Glutamatergic neuron (in vitro differentiated cells): Measurements from ENCODE around the gene KRT86. TPM values are rescaled to one million over a fixed set of nuclear protein-coding genes. Genes with fewer than 3 reads are reported as not detected.

ENCODE experiments used
- DNase-seq: peaks from one replicate; pipeline ENCODE4 v3.0.0; 2022
- H3K27ac Mint-ChIP-seq: one replicate; pipeline ENCODE4 v1.8.0; 2020; ENCODE audit warnings: mild to moderate bottlenecking, mixed read lengths, inconsistent platforms; ENCODE audit not compliant: unreplicated experiment
- H3K27me3 Mint-ChIP-seq: one replicate; pipeline ENCODE4 v1.8.0; 2020; ENCODE audit warnings: mild to moderate bottlenecking, moderate library complexity, mixed read lengths, inconsistent platforms; ENCODE audit not compliant: unreplicated experiment
- H3K36me3 Mint-ChIP-seq: one replicate; pipeline ENCODE4 v1.8.0; 2020; ENCODE audit warnings: mild to moderate bottlenecking, mixed read lengths, inconsistent platforms; ENCODE audit not compliant: unreplicated experiment
- H3K4me1 Mint-ChIP-seq: one replicate; pipeline ENCODE4 v1.8.0; 2020; ENCODE audit warnings: mild to moderate bottlenecking, low read depth, mixed read lengths, inconsistent platforms; ENCODE audit not compliant: unreplicated experiment
- H3K4me3 Mint-ChIP-seq: one replicate; pipeline ENCODE4 v1.8.0; 2020; ENCODE audit warnings: mild to moderate bottlenecking, mixed read lengths, inconsistent platforms; ENCODE audit not compliant: unreplicated experiment
- H3K9me3 Mint-ChIP-seq: one replicate; pipeline ENCODE4 v1.8.0; 2020; ENCODE audit warnings: mild to moderate bottlenecking, moderate library complexity, mixed read lengths, inconsistent platforms; ENCODE audit not compliant: unreplicated experiment
- total RNA-seq: library from RNA; stranded (reverse); fragmentation: NEBNext Ultra II Directional; extraction: Animal tissue kit (Norgen Biotek cat#: 25700); gene quantifications from one replicate; pipeline ENCODE4 v1.2.1, GENCODE V29; 2021; ENCODE audit not compliant: unreplicated experiment
- TF ChIP-seq, protein P1 (sequence below): fragments of 200-600 bp; sonication (generic); IDR thresholded peaks from one replicate; pipeline ENCODE4 v1.5.0; 2021; ENCODE audit not compliant: partially characterized antibody, unreplicated experiment

The KRT86 gene
- total RNA-seq, 1 donor from 2014 or later, result not detected

DNA sequence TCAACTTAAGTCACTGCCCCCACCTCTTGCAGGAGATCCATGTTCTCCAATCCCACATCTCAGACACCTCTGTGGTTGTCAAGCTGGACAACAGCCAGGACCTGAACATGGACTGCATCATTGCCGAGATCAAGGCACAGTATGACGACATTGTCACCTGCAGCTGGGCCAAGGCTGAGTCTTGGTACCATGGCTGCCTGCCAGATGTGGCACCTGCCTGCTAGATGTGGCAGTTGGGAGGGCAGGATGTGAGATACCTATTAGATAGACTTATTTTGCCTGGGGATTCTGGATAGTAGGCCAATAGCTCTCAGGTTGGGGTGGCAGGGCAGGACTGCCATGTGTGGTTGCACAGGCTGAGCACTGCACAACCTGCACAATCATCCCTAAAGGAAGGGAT lies 7.9 kb upstream of the KRT86 start:
- TF ChIP-seq, protein P1, sequence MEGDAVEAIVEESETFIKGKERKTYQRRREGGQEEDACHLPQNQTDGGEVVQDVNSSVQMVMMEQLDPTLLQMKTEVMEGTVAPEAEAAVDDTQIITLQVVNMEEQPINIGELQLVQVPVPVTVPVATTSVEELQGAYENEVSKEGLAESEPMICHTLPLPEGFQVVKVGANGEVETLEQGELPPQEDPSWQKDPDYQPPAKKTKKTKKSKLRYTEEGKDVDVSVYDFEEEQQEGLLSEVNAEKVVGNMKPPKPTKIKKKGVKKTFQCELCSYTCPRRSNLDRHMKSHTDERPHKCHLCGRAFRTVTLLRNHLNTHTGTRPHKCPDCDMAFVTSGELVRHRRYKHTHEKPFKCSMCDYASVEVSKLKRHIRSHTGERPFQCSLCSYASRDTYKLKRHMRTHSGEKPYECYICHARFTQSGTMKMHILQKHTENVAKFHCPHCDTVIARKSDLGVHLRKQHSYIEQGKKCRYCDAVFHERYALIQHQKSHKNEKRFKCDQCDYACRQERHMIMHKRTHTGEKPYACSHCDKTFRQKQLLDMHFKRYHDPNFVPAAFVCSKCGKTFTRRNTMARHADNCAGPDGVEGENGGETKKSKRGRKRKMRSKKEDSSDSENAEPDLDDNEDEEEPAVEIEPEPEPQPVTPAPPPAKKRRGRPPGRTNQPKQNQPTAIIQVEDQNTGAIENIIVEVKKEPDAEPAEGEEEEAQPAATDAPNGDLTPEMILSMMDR, result no peak
- H3K27me3 Mint-ChIP-seq, result peaks cover 6% of the 10 kb centered on the region
- DNase-seq, result no peak
- H3K36me3 Mint-ChIP-seq, result peaks cover 4% of the 10 kb centered on the region
- no peaks in the 10 kb centered on the region for H3K4me1 Mint-ChIP-seq
- H3K9me3 Mint-ChIP-seq, result peaks cover 5% of the 10 kb centered on the region
- no peak overlapping the region for H3K4me3 Mint-ChIP-seq
- no peak overlapping the region for H3K27ac Mint-ChIP-seq

DNA sequence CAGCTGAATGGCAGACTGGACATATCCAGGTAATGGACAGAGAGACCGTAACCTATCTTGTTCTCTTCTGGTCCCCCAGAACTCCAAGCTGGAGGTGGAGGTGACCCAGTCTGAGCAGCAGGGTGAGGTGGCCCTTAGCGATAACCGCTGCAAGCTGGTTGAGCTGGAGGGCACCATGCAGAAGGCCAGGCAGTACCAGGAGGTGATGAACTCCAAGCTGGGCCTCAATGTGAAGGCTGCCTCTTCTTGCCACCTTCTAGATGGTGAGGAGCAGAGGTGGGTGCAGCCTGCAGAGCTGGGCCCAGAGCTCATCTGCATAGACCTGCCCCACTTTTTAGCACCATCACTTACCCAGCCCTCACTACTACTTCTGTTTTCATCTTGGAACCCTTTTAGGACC lies 7.2 kb upstream of the KRT86 start:
- TF ChIP-seq, protein P1, result no peak
- peaks cover 4% of the 10 kb centered on the region for H3K9me3 Mint-ChIP-seq
- peaks cover 4% of the 10 kb centered on the region for H3K36me3 Mint-ChIP-seq
- no peak for DNase-seq
- H3K4me1 Mint-ChIP-seq, result no peaks in the 10 kb centered on the region
- no peak overlapping the region for H3K27ac Mint-ChIP-seq
- H3K4me3 Mint-ChIP-seq, result no peak overlapping the region
- peaks cover 4% of the 10 kb centered on the region for H3K27me3 Mint-ChIP-seq

GRCh38 chr12:52267699-52268098 lies 6.7 kb upstream of the KRT86 start:
- TF ChIP-seq, protein P1, result no peak
- Mint-ChIP-seq H3K27me3 (peaks cover 4% of the 10 kb centered on the region), H3K4me1 (no peaks in the 10 kb centered on the region), H3K9me3 (peaks cover 4% of the 10 kb centered on the region), H3K36me3 (peaks cover 4% of the 10 kb centered on the region), H3K27ac (no peak overlapping the region), H3K4me3 (no peak overlapping the region)
- no peak for DNase-seq

GRCh38 chr12:52268212-52268611 lies 6.2 kb upstream of the KRT86 start:
- H3K9me3 Mint-ChIP-seq, result peaks cover 4% of the 10 kb centered on the region
- H3K27ac Mint-ChIP-seq, result no peak overlapping the region
- TF ChIP-seq, protein P1, result no peak
- H3K27me3 Mint-ChIP-seq, result peaks cover 4% of the 10 kb centered on the region
- peaks cover 4% of the 10 kb centered on the region for H3K36me3 Mint-ChIP-seq
- H3K4me3 Mint-ChIP-seq, result no peak overlapping the region
- DNase-seq, result no peak
- H3K4me1 Mint-ChIP-seq, result no peaks in the 10 kb centered on the region

- Mint-ChIP-seq H3K4me3 (no peak overlapping the region), H3K9me3 (no peaks in the 10 kb centered on the region), H3K36me3 (peaks cover 4% of the 10 kb centered on the region), H3K27ac (no peak overlapping the region), H3K4me1 (no peaks in the 10 kb centered on the region), H3K27me3 (peaks cover 4% of the 10 kb centered on the region)
- no peak for DNase-seq
- TF ChIP-seq, protein P1, result no peak
These were observed 3.8 kb upstream of the KRT86 start for GRCh38 chr12:52270541-52271070.
